Right cardiac atrium (tissue), 5 donors: ENCODE results near the gene MVB12B. TPM values are rescaled to one million over a fixed set of nuclear protein-coding genes. Genes with fewer than 3 reads are reported as not detected.
A peak's percentile ranks its signal among the peaks of the same experiment; 100 is the strongest.

Source experiments
- ATAC-seq, 2 donors: fragments of 200-7000 bp; cut with Tn5 transposase; one replicate each; pipeline versions ENCODE4 v1.8.0 to v1.9.1; 2020; ENCODE audit warnings: moderate library complexity in 2 of 2, mild to moderate bottlenecking in 1 of 2
- DNase-seq, 3 donors: peaks; one replicate each; pipeline ENCODE4 v3.0.0-alpha.2; 2020
- H3K27ac ChIP-seq: one replicate; pipeline ENCODE4 v1.5.1; 2013; ENCODE audit warnings: mild to moderate bottlenecking, low read length, control low read depth, moderate library complexity
- H3K27me3 ChIP-seq: one replicate; pipeline ENCODE4 v1.6.1; 2013; ENCODE audit not compliant: control insufficient read depth, insufficient read depth
- H3K4me1 ChIP-seq: one replicate; pipeline ENCODE4 v1.6.1; 2013; ENCODE audit warnings: low read length; ENCODE audit not compliant: control insufficient read depth, insufficient read depth
- H3K4me3 ChIP-seq: one replicate; pipeline ENCODE4 v1.5.1; 2013; ENCODE audit warnings: low read length, control low read depth
- H3K9me3 ChIP-seq: one replicate; pipeline ENCODE4 v1.6.1; 2013; ENCODE audit warnings: low read length; ENCODE audit not compliant: control insufficient read depth
- WGBS: extraction: QIAGEN DNeasy Blood & Tissue Kit; methylation state at CpG from one replicate; pipeline ENCODE4 v1.1.7; 2013; 5-methylcytosine and 5-hydroxymethylcytosine counted together
- intact Hi-C, 4 donors: fragments of 100-400 bp; cut with DNase I; formaldehyde crosslinking; loops; one replicate each; pipeline versions ENCODE4 v1.11.0 to v1.14.0; 2022 to 2023
- polyA plus RNA-seq: library from polyadenylated mRNA; stranded (reverse); fragments of 200-250 nt; gene quantifications from one replicate; pipeline ENCODE4 v1.2.3, GENCODE V29; 2013
- total RNA-seq, 4 donors: library from RNA; stranded (reverse); fragmentation: NEBNext Ultra II Directional; extraction: Animal tissue kit (Norgen Biotek cat#: 25700); gene quantifications; one replicate each; pipeline ENCODE4 v1.2.1, GENCODE V29; 2021
- donor health status: healthy with polysubstance abuse.
- donor health status: DM: no; HTN: yes; CAD: no.
- donor health status: DM: no; HTN: no; CAD: no.
- donor health status: DM: no; HTN: yes; CAD: no; lungs with severe emphysema.
- donor health status: DM: yes; HTN: yes; CAD: no.

Gene MVB12B
- total and polyA plus RNA-seq, 5 donors: 5.8 to 12.8 (median 12.0) TPM

DNA sequence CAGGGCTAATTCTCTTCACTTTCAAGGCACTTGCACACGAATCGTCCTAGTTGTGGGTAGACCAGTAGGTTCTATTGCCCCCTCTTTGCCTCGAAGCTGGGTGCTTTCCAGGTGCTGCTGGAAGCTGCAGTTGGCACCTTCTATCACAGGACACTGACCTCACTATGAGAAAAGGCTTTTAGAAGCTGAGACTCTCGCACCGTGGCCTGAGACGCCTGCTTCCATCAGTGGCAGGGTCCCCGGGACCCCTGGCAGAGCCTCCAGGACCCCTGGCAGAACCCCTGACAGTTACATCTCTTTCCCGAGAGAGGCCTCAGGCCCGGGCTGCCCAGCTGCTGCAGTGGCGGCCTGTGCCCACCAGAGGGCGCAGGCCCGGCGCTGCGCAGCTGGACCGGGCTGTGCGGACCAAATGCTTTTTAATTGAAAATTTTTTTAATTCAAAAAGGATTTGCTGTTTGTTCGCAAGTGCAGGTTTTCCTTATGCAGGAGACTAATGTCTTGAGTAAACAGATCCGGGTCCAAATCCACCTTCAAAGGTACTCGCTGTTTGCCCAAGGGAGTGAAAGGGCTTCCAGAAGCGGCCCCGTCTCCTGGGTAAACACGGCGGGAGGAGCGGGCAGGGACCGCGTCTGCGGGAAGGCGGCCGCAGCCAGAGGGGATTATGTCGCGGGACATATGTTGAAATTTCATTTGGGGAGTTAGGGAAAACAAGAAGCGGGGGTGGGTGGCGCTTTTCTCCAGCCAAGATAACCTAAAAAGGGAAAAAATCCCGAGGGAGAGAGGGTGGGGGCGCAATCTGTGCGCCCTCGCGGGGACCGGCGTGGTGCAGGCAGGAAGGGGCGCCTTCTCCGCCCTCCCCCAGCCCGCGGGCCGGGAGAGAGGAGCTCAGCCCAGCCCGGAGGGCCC, 172.6 kb downstream of the MVB12B start:
- no peaks in the 10 kb centered on the region for H3K9me3 ChIP-seq
- intact Hi-C loops: loop anchor here in 2 of 4 donors (10.0 kb wide), 4 partner anchors 84 to 864 kb away; no protein-coding TSS in a partner anchor
- H3K27ac ChIP-seq: no peak overlapping the region
- no peaks in the 10 kb centered on the region for H3K27me3 ChIP-seq
- 3% methylated on average over 46 of the region's 46 CpGs for WGBS
- H3K4me1 ChIP-seq: no peaks in the 10 kb centered on the region
- DNase-seq (no peak), ATAC-seq (peak; percentile 59 to 72)
- peak overlapping the region; percentile 42 for H3K4me3 ChIP-seq

DNA sequence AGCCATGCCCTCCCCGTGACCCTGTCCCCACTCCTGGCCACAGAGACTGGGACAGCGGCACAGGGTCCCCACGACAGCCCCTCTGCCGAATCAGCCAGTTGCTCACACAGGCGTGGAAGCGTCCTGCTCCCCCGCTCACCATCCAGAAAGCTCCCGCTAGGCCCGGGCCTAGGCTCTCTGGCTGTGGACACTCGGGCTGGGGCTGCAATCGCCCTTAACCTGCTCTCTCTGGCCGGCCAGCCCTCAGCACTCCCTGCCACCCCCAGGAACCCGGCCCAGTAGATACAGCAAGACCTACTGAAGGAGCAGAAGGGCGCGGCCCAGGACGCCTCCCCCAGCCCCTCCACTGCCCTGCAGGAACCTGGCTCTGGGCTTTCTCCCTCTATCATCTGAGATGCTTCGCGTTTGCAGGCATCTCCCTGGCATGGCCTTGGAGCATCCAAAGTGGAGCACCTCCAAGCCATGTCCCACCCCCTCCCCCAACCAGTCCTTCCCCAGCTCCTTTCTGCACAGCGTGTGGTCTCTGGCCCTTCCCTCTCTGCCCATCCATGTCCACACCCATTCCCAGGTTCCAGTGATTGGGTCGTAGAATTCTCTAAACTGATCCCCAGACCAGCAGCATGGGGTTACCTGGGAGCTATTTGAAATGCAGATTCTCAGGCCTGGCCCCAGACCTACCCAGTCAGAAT, 173.4 kb downstream of the MVB12B start:
- no peaks in the 10 kb centered on the region for H3K27me3 ChIP-seq
- H3K9me3 ChIP-seq: no peaks in the 10 kb centered on the region
- DNase-seq (no peak), ATAC-seq (peak; percentile 4 to 30)
- H3K4me1 ChIP-seq: no peaks in the 10 kb centered on the region
- WGBS: 40% methylated on average over 20 of the region's 20 CpGs
- H3K27ac ChIP-seq: no peak overlapping the region
- H3K4me3 ChIP-seq: peak overlapping the region; percentile 42
- intact Hi-C loops: loop anchor here (2.0 to 10.0 kb wide), 10 partner anchors 57 to 865 kb away; no protein-coding TSS in a partner anchor

DNA sequence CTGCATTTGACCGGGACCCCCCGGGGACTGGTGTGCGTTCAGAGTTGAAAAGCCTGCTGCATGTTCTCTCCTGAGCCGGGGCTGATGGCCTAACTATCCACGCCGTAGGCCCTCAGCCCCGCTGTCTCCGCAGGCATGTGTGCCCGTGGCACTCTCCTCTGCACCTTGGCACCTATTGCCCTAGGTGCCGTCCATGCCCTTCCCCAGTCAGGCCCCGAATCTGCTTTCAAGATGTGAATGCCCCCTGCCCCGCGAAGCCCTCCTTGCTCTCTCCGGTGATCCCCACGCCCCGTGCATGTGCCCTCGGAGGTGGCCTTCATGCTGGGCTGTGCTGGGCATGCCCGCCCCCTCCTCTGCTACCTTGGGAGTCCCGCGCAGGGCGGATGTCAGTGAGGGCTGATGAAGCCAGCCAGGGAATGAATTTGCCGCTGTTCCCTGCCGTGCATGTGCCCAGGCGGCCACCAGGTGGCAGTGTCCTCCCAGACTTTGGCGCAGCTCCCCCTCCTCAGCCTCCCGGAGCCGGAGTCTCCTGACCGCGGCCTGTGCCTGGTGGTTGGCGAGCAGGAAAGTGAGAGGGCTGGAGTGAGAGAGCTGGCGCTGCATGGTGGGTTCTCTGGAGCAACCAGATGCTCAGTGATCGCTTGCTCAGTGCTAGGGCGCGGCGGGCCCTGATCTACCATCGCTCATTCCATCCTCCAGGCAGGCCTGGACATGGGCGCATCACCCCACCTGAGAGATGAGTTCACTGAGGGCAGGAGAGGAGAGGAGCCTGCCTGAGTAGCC, 174.2 kb downstream of the MVB12B start:
- H3K4me1 ChIP-seq: no peaks in the 10 kb centered on the region
- DNase-seq (peak; percentile 79 to 92 (median 91)), ATAC-seq (peak; percentile 74)
- H3K27ac ChIP-seq: no peak overlapping the region
- no peaks in the 10 kb centered on the region for H3K9me3 ChIP-seq
- intact Hi-C loops: loop anchor here (2.0 to 10.0 kb wide), 6 partner anchors 56 to 282 kb away; no protein-coding TSS in a partner anchor
- H3K4me3 ChIP-seq: no peak overlapping the region
- 30% methylated on average over 37 of the region's 37 CpGs for WGBS
- H3K27me3 ChIP-seq: no peaks in the 10 kb centered on the region

DNA sequence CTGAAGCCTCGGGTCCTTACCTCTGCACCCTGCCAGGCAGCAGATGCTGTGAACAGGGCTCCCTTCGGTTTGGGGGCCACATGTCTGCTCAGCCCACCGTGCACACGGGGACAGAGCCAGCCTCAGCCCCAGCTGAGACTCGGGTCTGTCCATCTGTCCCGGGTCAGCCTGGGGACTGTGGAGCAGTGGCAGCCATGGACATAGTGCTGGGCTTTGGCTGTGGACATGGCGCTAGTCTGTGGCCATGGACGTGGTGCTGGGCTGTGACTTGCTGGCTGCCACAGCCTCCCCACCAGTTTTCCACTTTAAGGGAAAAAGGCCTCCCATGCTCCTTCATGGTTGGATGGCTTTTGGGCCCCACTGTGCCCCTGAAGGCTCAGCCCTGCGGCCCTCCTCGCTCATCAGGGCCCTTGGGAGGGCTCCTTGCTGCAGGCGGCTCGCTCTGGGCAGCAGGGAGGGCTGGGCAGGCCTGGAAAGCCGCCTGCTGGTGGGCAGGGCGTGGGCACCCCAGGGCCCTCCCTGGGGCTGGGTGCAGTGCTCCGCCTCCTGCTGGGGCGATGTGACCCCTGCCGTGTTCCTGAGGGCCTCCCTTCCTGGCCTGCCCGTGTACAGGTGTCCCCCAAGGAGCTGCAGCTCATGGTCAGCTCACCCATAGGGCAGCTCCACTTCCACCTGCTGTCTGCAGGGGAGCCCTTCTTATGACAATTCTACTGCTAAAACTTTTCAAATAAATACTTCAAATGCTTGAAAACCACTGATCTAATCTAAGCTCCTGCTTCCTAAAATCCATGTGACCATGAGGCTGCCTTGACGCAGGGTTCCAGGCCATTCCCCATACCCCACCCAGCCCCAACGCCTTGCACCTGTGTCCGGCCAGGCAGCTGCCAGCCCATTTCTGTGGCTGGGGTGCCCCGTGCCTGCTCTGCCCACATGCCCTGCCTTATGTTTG, 175.0 kb downstream of the MVB12B start:
- WGBS: 90% methylated on average over 22 of the region's 22 CpGs

DNA sequence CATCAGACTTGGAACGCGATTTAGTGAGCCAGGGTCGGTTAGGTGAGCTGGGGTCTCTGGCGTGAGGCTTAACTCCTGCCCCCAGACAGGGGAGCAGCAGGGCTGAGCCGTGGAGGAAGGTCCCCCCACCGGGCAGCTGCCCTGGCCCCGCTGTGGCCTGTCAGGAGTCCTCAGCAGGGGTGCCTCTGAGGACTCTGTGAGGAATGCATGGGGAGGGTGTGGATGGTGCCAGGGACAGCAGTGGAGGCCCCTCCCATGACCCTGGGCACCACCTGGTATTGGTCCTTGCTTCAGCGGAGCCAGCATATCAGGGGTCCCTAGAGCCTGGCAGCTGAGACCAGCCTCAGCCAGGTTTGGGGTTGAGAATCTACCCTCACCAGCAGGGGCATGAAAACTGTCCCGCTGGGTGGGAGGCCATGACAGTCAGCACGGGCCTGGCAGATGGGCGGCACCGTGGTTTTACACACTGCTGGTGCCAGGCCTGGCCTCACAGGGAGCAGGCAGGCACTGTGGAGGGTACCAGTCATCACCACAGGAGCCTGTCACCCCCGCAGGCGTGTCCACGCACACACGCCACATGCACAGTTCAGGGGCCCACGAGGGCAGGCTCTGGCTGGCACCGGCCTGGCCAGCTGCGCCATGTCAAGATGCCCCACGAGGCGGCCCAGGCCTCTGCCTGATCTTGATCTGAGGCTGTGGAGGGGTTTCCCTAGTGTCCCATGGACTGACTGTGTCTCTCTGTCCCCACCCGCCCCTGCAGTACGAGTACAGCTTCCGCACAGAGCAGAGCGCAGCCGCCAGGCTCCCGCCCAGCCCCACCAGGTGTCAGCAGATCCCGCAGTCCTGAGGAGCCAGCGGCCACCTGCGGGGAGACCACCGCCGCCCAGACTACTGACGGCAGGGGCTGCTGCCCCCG, 176.0 kb downstream of the MVB12B start:
- DNase-seq (peak in 2 of 3 donors; percentile 53 to 56), ATAC-seq (no peak)
- H3K4me3 ChIP-seq: no peak overlapping the region
- 94% methylated on average over 34 of the region's 34 CpGs for WGBS
- no peaks in the 10 kb centered on the region for H3K9me3 ChIP-seq
- no peak overlapping the region for H3K27ac ChIP-seq
- H3K27me3 ChIP-seq: no peaks in the 10 kb centered on the region
- no peaks in the 10 kb centered on the region for H3K4me1 ChIP-seq
- intact Hi-C loops: loop anchor here in 3 of 4 donors (5.0 to 10.0 kb wide), 3 partner anchors 182 to 280 kb away; no protein-coding TSS in a partner anchor

More for the DNA sequence above, 175.0 kb downstream of the MVB12B start:
- ATAC-seq: no peak
- Histone ChIP-seq H3K4me3 (no peak overlapping the region), H3K9me3 (no peaks in the 10 kb centered on the region), H3K27ac (no peak overlapping the region), H3K4me1 (no peaks in the 10 kb centered on the region), H3K27me3 (no peaks in the 10 kb centered on the region)
- intact Hi-C loops: loop anchor here (2.0 to 10.0 kb wide), 6 partner anchors 55 to 281 kb away; no protein-coding TSS in a partner anchor
- DNase-seq: peak in 1 of 3 donors; percentile 36

DNA sequence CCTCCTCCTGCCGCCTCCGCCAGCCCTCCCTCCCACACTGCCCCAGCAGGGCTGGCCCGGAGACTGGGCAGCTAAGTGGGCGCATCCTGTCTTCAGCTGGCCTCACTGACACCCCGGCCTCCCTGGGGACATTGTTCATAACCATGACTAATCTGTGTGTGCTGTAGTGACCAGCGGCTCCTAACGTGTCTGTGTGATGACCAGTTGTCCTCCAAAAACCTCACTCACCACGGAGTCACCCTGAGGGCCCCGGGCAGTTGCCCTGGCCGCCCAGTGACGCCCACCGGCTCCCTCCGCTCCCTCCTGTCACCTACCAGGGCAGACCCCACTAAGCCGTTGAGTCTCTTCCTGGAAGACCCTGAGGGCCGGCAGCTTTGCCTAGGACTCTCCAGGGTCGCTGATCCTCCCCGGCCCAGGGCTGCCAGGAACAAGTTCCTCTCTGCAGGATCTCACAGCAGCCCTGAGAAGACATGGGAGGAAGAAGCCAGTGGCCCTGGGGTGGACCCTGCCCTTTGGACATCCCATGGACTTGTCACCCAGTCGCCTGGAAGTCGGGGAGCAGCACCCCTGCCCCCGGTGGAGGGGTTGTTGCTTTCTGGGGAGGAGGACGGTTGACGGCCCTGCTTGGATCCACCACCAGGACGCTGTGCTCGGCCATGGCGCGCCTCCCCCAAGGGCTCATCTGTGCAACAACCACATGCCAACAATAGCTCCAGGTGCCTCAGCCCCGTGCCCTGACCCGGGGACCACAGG, 176.9 kb downstream of the MVB12B start:
- no peaks in the 10 kb centered on the region for H3K9me3 ChIP-seq
- H3K4me1 ChIP-seq: no peaks in the 10 kb centered on the region
- peak in 2 of 3 donors; percentile 35 to 53 for DNase-seq
- intact Hi-C loops: loop anchor here in 3 of 4 donors (5.0 to 10.0 kb wide), 3 partner anchors 181 to 279 kb away; no protein-coding TSS in a partner anchor
- no peaks in the 10 kb centered on the region for H3K27me3 ChIP-seq
- H3K27ac ChIP-seq: no peak overlapping the region
- ATAC-seq: no peak
- WGBS: 90% methylated on average over 28 of the region's 28 CpGs
- no peak overlapping the region for H3K4me3 ChIP-seq

DNA sequence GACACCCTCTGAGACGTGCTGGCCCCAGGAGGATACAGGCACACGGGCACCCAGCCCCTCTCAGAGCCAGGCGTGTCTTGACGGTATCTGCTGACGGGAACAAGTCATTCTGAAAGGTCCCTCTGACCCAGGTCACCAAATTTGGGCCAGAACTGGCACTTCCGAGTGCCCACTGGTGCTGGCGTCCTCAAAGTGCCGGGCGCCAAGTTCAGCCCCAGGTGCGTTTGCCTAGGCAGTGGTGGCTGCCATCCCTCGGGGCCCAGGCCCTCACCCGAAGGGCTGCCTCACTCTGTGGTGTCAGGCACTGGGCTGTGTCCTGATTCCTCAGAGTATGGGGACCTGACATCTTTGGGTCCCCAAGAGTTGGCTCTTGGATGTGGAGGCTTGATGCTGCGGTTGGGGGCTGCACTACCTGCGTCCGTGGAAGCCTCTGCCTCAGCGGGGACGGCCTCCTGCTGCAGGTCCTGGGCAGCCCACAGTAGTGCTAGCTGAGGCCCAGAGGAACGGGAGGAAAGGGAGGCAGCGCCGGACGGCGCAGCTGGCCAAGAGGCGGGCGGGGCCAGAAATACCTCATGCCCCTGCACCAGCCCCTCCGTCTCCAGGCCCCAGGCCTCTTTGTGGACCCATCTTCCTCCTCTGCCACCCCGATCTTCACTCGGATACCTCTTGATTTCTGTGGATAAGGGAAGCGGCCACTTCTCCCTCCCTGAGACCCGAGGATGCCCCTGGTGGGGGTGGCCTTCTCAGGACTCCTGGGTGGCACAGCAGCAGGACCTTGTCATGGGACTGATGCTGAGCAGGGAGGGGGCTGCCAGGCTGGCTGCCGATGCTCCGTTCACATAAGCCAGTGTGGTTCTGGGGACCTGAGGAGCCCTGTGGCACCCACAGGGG, 177.7 kb downstream of the MVB12B start:
- intact Hi-C loops: loop anchor here in 3 of 4 donors (5.0 to 10.0 kb wide), 3 partner anchors 180 to 278 kb away; no protein-coding TSS in a partner anchor
- Histone ChIP-seq H3K27me3 (no peaks in the 10 kb centered on the region), H3K27ac (no peak overlapping the region), H3K4me3 (no peak overlapping the region), H3K4me1 (no peaks in the 10 kb centered on the region), H3K9me3 (no peaks in the 10 kb centered on the region)
- ATAC-seq (no peak), DNase-seq (peak in 1 of 3 donors; percentile 49)
- WGBS: 94% methylated on average over 31 of the region's 31 CpGs

DNA sequence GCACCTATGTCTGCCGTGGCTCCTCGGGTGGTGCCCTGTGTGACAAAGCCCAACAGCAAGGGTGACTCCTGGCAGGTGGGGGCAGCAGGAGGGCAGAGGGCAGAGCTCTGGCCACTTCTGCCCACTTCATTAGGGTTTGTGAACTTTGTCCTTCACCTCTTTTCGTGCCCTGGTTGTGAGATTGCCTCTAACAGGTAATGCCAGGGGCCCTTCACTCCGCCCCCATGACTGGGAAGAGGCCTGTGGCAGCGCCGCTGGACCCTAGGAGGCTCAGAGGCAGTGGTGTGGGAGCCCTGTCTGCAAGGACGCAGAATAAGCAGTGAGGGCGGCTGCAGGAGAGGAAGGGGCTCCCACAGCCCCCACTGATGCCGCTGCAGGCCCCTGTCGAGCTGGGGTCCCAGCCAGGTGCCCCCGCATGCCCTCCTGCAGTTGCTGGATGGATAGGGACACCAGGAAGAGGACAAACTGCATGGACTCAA, 178.4 kb downstream of the MVB12B start:
- no peaks in the 10 kb centered on the region for H3K4me1 ChIP-seq
- no peaks in the 10 kb centered on the region for H3K9me3 ChIP-seq
- H3K27ac ChIP-seq: no peak overlapping the region
- H3K27me3 ChIP-seq: no peaks in the 10 kb centered on the region
- 94% methylated on average over 11 of the region's 11 CpGs for WGBS
- ATAC-seq (no peak), DNase-seq (peak in 1 of 3 donors; percentile 21)
- no peak overlapping the region for H3K4me3 ChIP-seq
- intact Hi-C loops: loop anchor here in 3 of 4 donors (5.0 to 10.0 kb wide), 3 partner anchors 180 to 277 kb away; no protein-coding TSS in a partner anchor
